Esophagus squamous epithelium (tissue), 5 donors: ENCODE results near the gene RASSF7. TPM values are rescaled to one million over a fixed set of nuclear protein-coding genes. Genes with fewer than 3 reads are reported as not detected.

ENCODE experiments used
- DNase-seq: peaks from one replicate; lab custom pipeline; 2025; lab: John Stamatoyannopoulos, UW
- H3K27ac ChIP-seq, 4 donors: fragments of 200-600 bp; sonication (generic); one replicate each; pipeline ENCODE4 v1.5.1; 2016 to 2019; ENCODE audit warnings: mild to moderate bottlenecking in 1 of 4
- H3K27me3 ChIP-seq, 4 donors: fragments of 200-600 bp; sonication (generic); 1 replicate in 3 of 4; 2 replicates in 1 of 4; pipeline versions ENCODE4 v1.5.1 to v1.6.0; 2017 to 2021; ENCODE audit warnings: antibody characterized with exemption in 1 of 4
- H3K36me3 ChIP-seq, 3 donors: fragments of 200-600 bp; sonication (generic); one replicate each; pipeline ENCODE4 v1.5.1; 2016 to 2019
- H3K4me1 ChIP-seq, 3 donors: fragments of 200-600 bp; sonication (generic); one replicate each; pipeline ENCODE4 v1.5.1; 2017 to 2019
- H3K4me3 ChIP-seq, 4 donors: fragments of 200-600 bp; sonication (generic); 1 replicate in 3 of 4; 2 replicates in 1 of 4; pipeline ENCODE4 v1.5.1; 2016 to 2019; ENCODE audit warnings: mild to moderate bottlenecking in 2 of 4, moderate library complexity in 1 of 4
- H3K9me3 ChIP-seq, 3 donors: fragments of 200-600 bp; sonication (generic); one replicate each; pipeline ENCODE4 v1.5.1; 2016 to 2019
- CTCF ChIP-seq, 6 experiments: fragments of 450-650 bp in 4 of 6; fragments of 200-600 bp in 2 of 6; sonication (generic) in 2 of 6; IDR thresholded peaks; one replicate each; pipeline ENCODE4 v1.5.1; 2016 to 2019; ENCODE audit warnings: antibody characterized with exemption in 6 of 6, mild to moderate bottlenecking in 4 of 6, moderate library complexity in 4 of 6
- POLR2A ChIP-seq, 4 donors: fragments of 450-650 bp; IDR thresholded peaks; one replicate each; pipeline ENCODE4 v1.6.1; 2017; ENCODE audit warnings: antibody characterized with exemption in 4 of 4, mild to moderate bottlenecking in 4 of 4, moderate library complexity in 3 of 4
- WGBS, 2 donors: methylation state at CpG; one replicate each; pipeline ENCODE4 v1.1.5; 2018; 5-methylcytosine and 5-hydroxymethylcytosine counted together
- intact Hi-C: fragments of 100-400 bp; cut with DNase I; formaldehyde crosslinking; loops from one replicate; pipeline ENCODE4 v1.15.0; 2022
- total RNA-seq, 4 donors: library from RNA; depleted of rRNA; stranded (reverse); fragments of >200 nt; gene quantifications; one replicate each; pipeline ENCODE4 v1.1.0, GENCODE V29; 2016
- donor health status: DM: yes; HTN: yes; CAD: no.

The RASSF7 gene
- total RNA-seq, 4 donors from 2014 or later = 35.7 to 54.0 (median 44.4) TPM

- Histone ChIP-seq H3K27ac (no peak overlapping the region), H3K27me3 (no peaks in the 10 kb centered on the region), H3K9me3 (no peaks in the 10 kb centered on the region), H3K4me3 (no peak overlapping the region), H3K4me1 (no peaks in the 10 kb centered on the region), H3K36me3 (peaks cover 26 to 99% (median 66%) of the 10 kb centered on the region in 3 donors)
- DNase-seq = no peak
- no peak for TF ChIP-seq POLR2A (IDR thresholded peaks at IDR 0.05)
- TF ChIP-seq CTCF (IDR thresholded peaks at IDR 0.05) = no peak
- 93 to 97% methylated on average over 16 to 21 of the region's 26 CpGs for WGBS, 2 donors
- intact Hi-C loops = no loop called here
Measured at GRCh38 chr11:589798-590197, 29.0 kb downstream of the RASSF7 start.

DNA sequence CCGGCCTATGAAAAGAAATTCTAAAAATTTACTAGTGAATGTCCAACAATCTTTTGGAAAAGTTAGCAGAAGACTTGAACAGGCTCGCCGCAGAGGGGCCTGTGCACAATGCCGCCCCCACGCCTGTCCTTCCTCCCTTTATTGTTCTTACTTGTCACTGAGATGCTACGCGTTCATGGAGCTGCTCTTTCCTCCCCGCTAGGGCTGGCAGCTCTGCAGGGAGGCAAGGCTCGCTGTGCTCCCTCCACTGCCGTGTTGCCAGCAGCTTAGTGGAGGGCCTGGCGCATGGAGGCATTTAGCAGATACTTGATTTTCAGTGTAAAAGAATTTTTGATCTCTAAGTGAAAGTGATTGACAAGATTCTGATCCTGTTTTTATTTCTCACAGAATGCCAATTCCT, 30.2 kb downstream of the RASSF7 start:
- no peak for DNase-seq
- no peak overlapping the region for H3K4me3 ChIP-seq
- no peak overlapping the region for H3K27ac ChIP-seq
- H3K36me3 ChIP-seq = peaks cover 35 to 100% (median 61%) of the 10 kb centered on the region in 3 donors
- TF ChIP-seq POLR2A (IDR thresholded peaks at IDR 0.05) (no peak), CTCF (IDR thresholded peaks at IDR 0.05) (no peak)
- 83 to 84% methylated on average over 11 of the region's 11 CpGs for WGBS, 2 donors
- H3K9me3 ChIP-seq = no peaks in the 10 kb centered on the region
- intact Hi-C loops = no loop called here
- no peaks in the 10 kb centered on the region for H3K27me3 ChIP-seq
- no peaks in the 10 kb centered on the region for H3K4me1 ChIP-seq

DNA sequence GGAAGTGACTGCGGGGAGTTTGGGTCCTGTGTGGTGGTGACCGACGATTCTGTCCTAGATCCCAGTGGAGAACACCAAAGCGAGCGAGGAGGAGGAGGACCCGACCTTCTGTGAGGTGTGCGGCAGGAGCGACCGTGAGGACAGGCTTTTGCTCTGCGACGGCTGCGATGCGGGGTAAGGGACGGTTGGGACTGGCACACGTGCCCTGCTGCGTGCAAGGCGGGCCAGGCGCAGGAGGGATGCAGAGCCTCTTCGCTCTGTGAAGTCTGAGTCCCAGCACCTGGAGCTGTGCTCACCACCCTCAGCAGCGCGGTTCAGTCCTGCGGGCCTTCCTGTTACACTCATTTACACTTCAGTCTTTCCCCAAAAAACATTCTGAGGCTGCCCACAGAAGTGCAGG, 31.7 kb downstream of the RASSF7 start:
- Histone ChIP-seq H3K27me3 (no peaks in the 10 kb centered on the region), H3K9me3 (no peaks in the 10 kb centered on the region), H3K4me1 (no peaks in the 10 kb centered on the region), H3K27ac (no peak overlapping the region), H3K36me3 (peaks cover 44 to 100% (median 63%) of the 10 kb centered on the region in 3 donors), H3K4me3 (no peak overlapping the region)
- DNase-seq = no peak
- WGBS, 2 donors = 94 to 95% methylated on average over 21 of the region's 22 CpGs
- TF ChIP-seq CTCF (IDR thresholded peaks at IDR 0.05) (no peak), POLR2A (IDR thresholded peaks at IDR 0.05) (no peak)
- intact Hi-C loops = no loop called here

GRCh38 chr11:592918-593317, 32.1 kb downstream of the RASSF7 start:
- no peak for DNase-seq
- Histone ChIP-seq H3K4me3 (no peak overlapping the region), H3K9me3 (no peaks in the 10 kb centered on the region), H3K27me3 (no peaks in the 10 kb centered on the region), H3K36me3 (peaks cover 46 to 100% (median 65%) of the 10 kb centered on the region in 3 donors), H3K27ac (no peak overlapping the region), H3K4me1 (no peaks in the 10 kb centered on the region)
- WGBS, 2 donors = 69 to 87% methylated on average over 3 to 10 of the region's 10 CpGs
- TF ChIP-seq POLR2A (IDR thresholded peaks at IDR 0.05) = no peak
- TF ChIP-seq CTCF (IDR thresholded peaks at IDR 0.05) = no peak
- intact Hi-C loops = no loop called here

DNA sequence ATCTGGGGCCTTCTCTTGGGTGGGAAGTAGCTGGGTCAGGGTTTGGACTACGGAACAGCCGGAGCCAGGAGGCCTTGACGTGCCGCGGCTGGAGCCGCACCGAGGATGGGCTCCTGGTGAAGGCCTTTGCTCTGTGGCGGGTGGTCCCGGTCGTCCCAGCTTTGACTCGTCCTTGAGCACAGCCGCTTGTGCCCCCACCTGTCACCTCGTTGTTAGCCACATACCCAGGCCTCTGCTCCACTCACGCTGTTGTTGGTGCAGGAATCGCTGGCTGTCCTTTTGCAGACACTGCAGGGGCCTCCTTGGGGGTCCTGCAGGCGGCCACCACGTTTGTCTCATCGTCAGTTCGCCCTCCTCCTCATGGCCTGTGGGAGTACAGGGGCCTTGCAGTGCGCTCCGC, 32.6 kb downstream of the RASSF7 start:
- no peaks in the 10 kb centered on the region for H3K4me1 ChIP-seq
- no peak overlapping the region for H3K27ac ChIP-seq
- no peak for TF ChIP-seq CTCF (IDR thresholded peaks at IDR 0.05)
- TF ChIP-seq POLR2A (IDR thresholded peaks at IDR 0.05) = no peak
- H3K9me3 ChIP-seq = no peaks in the 10 kb centered on the region
- H3K27me3 ChIP-seq = no peaks in the 10 kb centered on the region
- peaks cover 50 to 100% (median 65%) of the 10 kb centered on the region in 3 donors for H3K36me3 ChIP-seq
- no peak for DNase-seq
- intact Hi-C loops = no loop called here
- H3K4me3 ChIP-seq = no peak overlapping the region
- WGBS, 2 donors = 94% methylated on average over 10 of the region's 21 CpGs; no CpG with 5 or more reads in 1 of the 2 donors
